Measurements from ENCODE around the gene GSG1L2. TPM values are rescaled to one million over a fixed set of nuclear protein-coding genes. Genes with fewer than 3 reads are reported as not detected.

The GSG1L2 gene
- total RNA-seq, 1 experiment from 2014 or later: not detected

DNA sequence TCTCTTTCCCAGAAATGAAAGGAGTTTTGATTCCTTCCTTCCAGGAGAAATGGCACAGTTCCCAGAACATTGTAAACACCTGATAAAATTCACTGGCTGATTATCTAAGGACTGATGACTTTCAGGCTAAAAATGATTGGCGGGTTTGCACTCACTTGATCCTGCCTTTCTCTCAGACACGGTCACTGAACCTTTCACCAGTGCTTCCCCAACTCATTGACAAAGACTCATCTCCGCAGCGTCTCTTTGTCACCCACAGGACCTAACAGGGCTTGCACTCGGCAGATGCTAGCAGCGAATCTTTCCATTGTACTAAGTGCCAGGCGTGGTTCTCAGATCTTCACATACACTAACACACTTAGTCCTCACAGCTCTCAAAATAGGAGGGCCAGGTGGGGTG, 23.2 kb downstream of the GSG1L2 start:
- H3K27me3 ChIP-seq (ENCODE audit: insufficient read depth, low read length): no peaks in the 10 kb centered on the region
- H3K9me3 ChIP-seq (ENCODE audit: control insufficient read depth in 1 of 2, insufficient read depth in 1 of 2, low read depth in 1 of 2, low read length in 2 of 2): no peaks in the 10 kb centered on the region
- ATAC-seq: no peak
- no peaks in the 10 kb centered on the region for H3K36me3 ChIP-seq (ENCODE audit: control insufficient read depth in 1 of 2, insufficient read depth in 2 of 2, low read length in 2 of 2)
- BruUV-seq (replicated peaks): no TSS peak
- ChIA-PET RAD21 (ENCODE audit: low non-redundant PET in 1 of 2, low total read pairs in 2 of 2, uncharacterized antibody in 2 of 2, unreplicated experiment in 2 of 2) (no interaction called here), POLR2A (no interaction called here), CTCF (no interaction called here)
- no peak for DNase-seq (ENCODE audit: low read depth, low spot score)
- no peak overlapping the region for H3K27ac ChIP-seq (ENCODE audit: low read depth, low read length)
- H3K79me2 ChIP-seq (ENCODE audit: insufficient read depth, low read length): no peaks in the 10 kb centered on the region
- H4K20me1 ChIP-seq (ENCODE audit: insufficient read depth): no peaks in the 10 kb centered on the region
- no peak overlapping the region for H3K4me2 ChIP-seq (ENCODE audit: low read length)
- H3K9ac ChIP-seq (ENCODE audit: low read length): no peak overlapping the region
- intact Hi-C loops (cut with micrococcal nuclease): no loop called here
- peaks cover 12 to 16% of the 10 kb centered on the region in 2 experiments; a peak in 3 of 4 replicates for H3K4me1 ChIP-seq (ENCODE audit: control insufficient read depth in 1 of 2, insufficient read depth in 2 of 2, low read length in 2 of 2)
- no peak overlapping the region for H2AFZ ChIP-seq (ENCODE audit: low read depth, low read length, poor library complexity, severe bottlenecking)
- no peaks in the 10 kb centered on the region for H3K9me2 ChIP-seq (ENCODE audit: insufficient read depth)
- H3K4me3 ChIP-seq (replicated peaks in 1 of 2; ENCODE audit: low read depth in 1 of 2, low read length in 2 of 2): no peak overlapping the region
- TF ChIP-seq YY1 (IDR thresholded peaks at IDR 0.05; ENCODE audit: extremely low read depth, insufficient replicate concordance, low read depth, low read length) (no peak), RAD21 (IDR thresholded peaks at IDR 0.05; ENCODE audit: low read depth) (no peak), POLR2A (IDR thresholded peaks at IDR 0.05; ENCODE audit: borderline replicate concordance, extremely low read depth, insufficient read depth, insufficient read length) (no peak), EZH2 (IDR thresholded peaks at IDR 0.05) (no peak), ZNF274 (IDR thresholded peaks at IDR 0.05; ENCODE audit: low read depth, low read length) (no peak), FOSL1 (IDR thresholded peaks at IDR 0.05; ENCODE audit: low read depth) (no peak)
- TF ChIP-seq, protein P1, sequence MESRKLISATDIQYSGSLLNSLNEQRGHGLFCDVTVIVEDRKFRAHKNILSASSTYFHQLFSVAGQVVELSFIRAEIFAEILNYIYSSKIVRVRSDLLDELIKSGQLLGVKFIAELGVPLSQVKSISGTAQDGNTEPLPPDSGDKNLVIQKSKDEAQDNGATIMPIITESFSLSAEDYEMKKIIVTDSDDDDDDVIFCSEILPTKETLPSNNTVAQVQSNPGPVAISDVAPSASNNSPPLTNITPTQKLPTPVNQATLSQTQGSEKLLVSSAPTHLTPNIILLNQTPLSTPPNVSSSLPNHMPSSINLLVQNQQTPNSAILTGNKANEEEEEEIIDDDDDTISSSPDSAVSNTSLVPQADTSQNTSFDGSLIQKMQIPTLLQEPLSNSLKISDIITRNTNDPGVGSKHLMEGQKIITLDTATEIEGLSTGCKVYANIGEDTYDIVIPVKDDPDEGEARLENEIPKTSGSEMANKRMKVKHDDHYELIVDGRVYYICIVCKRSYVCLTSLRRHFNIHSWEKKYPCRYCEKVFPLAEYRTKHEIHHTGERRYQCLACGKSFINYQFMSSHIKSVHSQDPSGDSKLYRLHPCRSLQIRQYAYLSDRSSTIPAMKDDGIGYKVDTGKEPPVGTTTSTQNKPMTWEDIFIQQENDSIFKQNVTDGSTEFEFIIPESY (IDR thresholded peaks at IDR 0.05; ENCODE audit: extremely low read depth, insufficient replicate concordance, low read length): no peak
- TF ChIP-seq, protein P2, sequence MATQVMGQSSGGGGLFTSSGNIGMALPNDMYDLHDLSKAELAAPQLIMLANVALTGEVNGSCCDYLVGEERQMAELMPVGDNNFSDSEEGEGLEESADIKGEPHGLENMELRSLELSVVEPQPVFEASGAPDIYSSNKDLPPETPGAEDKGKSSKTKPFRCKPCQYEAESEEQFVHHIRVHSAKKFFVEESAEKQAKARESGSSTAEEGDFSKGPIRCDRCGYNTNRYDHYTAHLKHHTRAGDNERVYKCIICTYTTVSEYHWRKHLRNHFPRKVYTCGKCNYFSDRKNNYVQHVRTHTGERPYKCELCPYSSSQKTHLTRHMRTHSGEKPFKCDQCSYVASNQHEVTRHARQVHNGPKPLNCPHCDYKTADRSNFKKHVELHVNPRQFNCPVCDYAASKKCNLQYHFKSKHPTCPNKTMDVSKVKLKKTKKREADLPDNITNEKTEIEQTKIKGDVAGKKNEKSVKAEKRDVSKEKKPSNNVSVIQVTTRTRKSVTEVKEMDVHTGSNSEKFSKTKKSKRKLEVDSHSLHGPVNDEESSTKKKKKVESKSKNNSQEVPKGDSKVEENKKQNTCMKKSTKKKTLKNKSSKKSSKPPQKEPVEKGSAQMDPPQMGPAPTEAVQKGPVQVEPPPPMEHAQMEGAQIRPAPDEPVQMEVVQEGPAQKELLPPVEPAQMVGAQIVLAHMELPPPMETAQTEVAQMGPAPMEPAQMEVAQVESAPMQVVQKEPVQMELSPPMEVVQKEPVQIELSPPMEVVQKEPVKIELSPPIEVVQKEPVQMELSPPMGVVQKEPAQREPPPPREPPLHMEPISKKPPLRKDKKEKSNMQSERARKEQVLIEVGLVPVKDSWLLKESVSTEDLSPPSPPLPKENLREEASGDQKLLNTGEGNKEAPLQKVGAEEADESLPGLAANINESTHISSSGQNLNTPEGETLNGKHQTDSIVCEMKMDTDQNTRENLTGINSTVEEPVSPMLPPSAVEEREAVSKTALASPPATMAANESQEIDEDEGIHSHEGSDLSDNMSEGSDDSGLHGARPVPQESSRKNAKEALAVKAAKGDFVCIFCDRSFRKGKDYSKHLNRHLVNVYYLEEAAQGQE (IDR thresholded peaks at IDR 0.05; ENCODE audit: low read depth): no peak
